ENCODE results near the gene TCHH.

GRCh38 chr1:152109231-152109997 is 5.8 kb downstream of the TCHH start:
- TF ChIP-seq CTCF (IDR thresholded peaks at IDR 0.05) (no peak), POLR2A (IDR thresholded peaks at IDR 0.05) (no peak)

Measured in breast epithelium (tissue), 3 donors.